HEK293 (cell line): Measurements from ENCODE around the gene HERC2.
A peak's percentile ranks its signal among the peaks of the same experiment; 100 is the strongest.

Source experiments
- CTCF ChIA-PET: fragments of 350-600 bp; formaldehyde crosslinking; extraction: SDS; loops from one replicate; lab custom pipeline; 2021; ENCODE audit warnings: antibody characterized with exemption; lab: Yijun Ruan, JAX
- POLR2A ChIA-PET: fragments of 300-600 bp; formaldehyde crosslinking; extraction: SDS; loops from one replicate; lab custom pipeline; 2020; ENCODE audit warnings: antibody characterized with exemption, inconsistent platforms; lab: Yijun Ruan, JAX
- H3K27ac ChIP-seq: fragments of 200-500 bp; sonication (Bioruptor generic); 2 replicates; pipeline ENCODE4 v1.5.1; 2014; ENCODE audit warnings: low read depth, low read length, control low read depth, inconsistent platforms; ENCODE audit errors: extremely low read depth
- H3K36me3 ChIP-seq, 2 experiments: fragments of 200-500 bp in 1 of 2; sonication (Bioruptor generic) in 1 of 2; 1 replicate in 1 of 2; 2 replicates in 1 of 2; pipeline ENCODE4 v1.5.1; 2014 to 2017; ENCODE audit warnings: inconsistent platforms in 2 of 2, low read length in 2 of 2; ENCODE audit not compliant: control insufficient read depth in 2 of 2, insufficient read depth in 1 of 2
- H3K4me1 ChIP-seq: fragments of 200-500 bp; sonication (Bioruptor generic); 2 replicates; pipeline ENCODE4 v1.5.1; 2014; ENCODE audit warnings: mild to moderate bottlenecking, low read length, inconsistent platforms; ENCODE audit not compliant: control insufficient read depth, insufficient read depth
- H3K4me3 ChIP-seq: 2 replicates; pipeline ENCODE4 v1.5.1; 2011; ENCODE audit warnings: low read depth, mild to moderate bottlenecking, control low read depth, low read length, moderate library complexity
- H3K9me3 ChIP-seq: fragments of 200-500 bp; sonication (Bioruptor generic); 2 replicates; pipeline ENCODE4 v1.5.1; 2014; ENCODE audit warnings: low read depth, low read length, inconsistent platforms; ENCODE audit not compliant: control insufficient read depth, insufficient read depth
- EGR2 ChIP-seq: fragments of 450-650 bp; formaldehyde crosslinking; IDR thresholded peaks from 2 replicates; pipeline ENCODE4 v1.5.1; 2016; ENCODE audit warnings: low read depth, missing biosample characterization, missing genetic modification characterization
- GLI2 ChIP-seq: fragments of 450-650 bp; formaldehyde crosslinking; IDR thresholded peaks from 2 replicates; pipeline ENCODE4; 2017; ENCODE audit warnings: missing biosample characterization, missing genetic modification characterization, low read depth, borderline replicate concordance
- GLIS1 ChIP-seq: fragments of 450-650 bp; formaldehyde crosslinking; IDR thresholded peaks from 2 replicates; pipeline ENCODE4 v1.5.1; 2016; ENCODE audit warnings: missing biosample characterization, missing genetic modification characterization
- GLIS2 ChIP-seq: fragments of 450-650 bp; formaldehyde crosslinking; IDR thresholded peaks from 2 replicates; pipeline ENCODE4 v1.5.1; 2016; ENCODE audit warnings: missing biosample characterization, missing genetic modification characterization
- KLF1 ChIP-seq: fragments of 450-650 bp; formaldehyde crosslinking; IDR thresholded peaks from 2 replicates; pipeline ENCODE4 v1.5.1; 2016; ENCODE audit warnings: missing biosample characterization, missing genetic modification characterization
- KLF8 ChIP-seq: fragments of 450-650 bp; formaldehyde crosslinking; IDR thresholded peaks from 2 replicates; pipeline ENCODE4 v1.5.1; 2016; ENCODE audit warnings: missing biosample characterization, missing genetic modification characterization
- KLF9 ChIP-seq: fragments of 450-650 bp; formaldehyde crosslinking; IDR thresholded peaks from 2 replicates; pipeline ENCODE4 v1.5.1; 2016; ENCODE audit warnings: missing biosample characterization, missing genetic modification characterization, low read depth
- MZF1 ChIP-seq: fragments of 450-650 bp; formaldehyde crosslinking; IDR thresholded peaks from 2 replicates; pipeline ENCODE4 v1.5.1; 2017; ENCODE audit warnings: missing biosample characterization, missing genetic modification characterization, borderline replicate concordance
- PRDM2 ChIP-seq: fragments of 450-650 bp; formaldehyde crosslinking; IDR thresholded peaks from 2 replicates; pipeline ENCODE4 v1.5.1; 2016; ENCODE audit warnings: missing biosample characterization, missing genetic modification characterization, borderline replicate concordance
- TCF7L2 ChIP-seq: IDR thresholded peaks from 2 replicates; pipeline ENCODE4 v1.6.1; 2011; ENCODE audit warnings: low read depth, mild to moderate bottlenecking, inconsistent platforms, low read length, moderate library complexity, borderline replicate concordance
- ZBTB17 ChIP-seq: fragments of 450-650 bp; formaldehyde crosslinking; IDR thresholded peaks from 2 replicates; pipeline ENCODE4 v1.5.1; 2016; ENCODE audit warnings: missing biosample characterization, missing genetic modification characterization
- ZBTB48 ChIP-seq: fragments of 450-650 bp; formaldehyde crosslinking; IDR thresholded peaks from 2 replicates; pipeline ENCODE4 v1.5.1; 2016; ENCODE audit warnings: missing biosample characterization, missing genetic modification characterization
- ZNF138 ChIP-seq: fragments of 450-650 bp; formaldehyde crosslinking; IDR thresholded peaks from 2 replicates; pipeline ENCODE4 v1.5.1; 2016; ENCODE audit warnings: missing biosample characterization, missing genetic modification characterization, borderline replicate concordance
- ZNF335 ChIP-seq: fragments of 450-650 bp; formaldehyde crosslinking; conservative IDR thresholded peaks from 2 replicates; pipeline ENCODE4 v1.5.1; 2016; ENCODE audit warnings: missing biosample characterization, missing genetic modification characterization
- ZNF423 ChIP-seq: fragments of 450-650 bp; formaldehyde crosslinking; IDR thresholded peaks from 2 replicates; pipeline ENCODE4 v1.5.1; 2016; ENCODE audit warnings: missing biosample characterization, missing genetic modification characterization
- ZNF600 ChIP-seq: fragments of 450-650 bp; formaldehyde crosslinking; IDR thresholded peaks from 2 replicates; pipeline ENCODE4 v1.5.1; 2016; ENCODE audit warnings: missing biosample characterization, missing genetic modification characterization
- ZNF777 ChIP-seq: fragments of 450-650 bp; formaldehyde crosslinking; IDR thresholded peaks from 2 replicates; pipeline ENCODE4 v1.5.1; 2017; ENCODE audit warnings: missing biosample characterization, missing genetic modification characterization, borderline replicate concordance
- TF ChIP-seq, protein P1 (sequence below): fragments of 450-650 bp; formaldehyde crosslinking; IDR thresholded peaks from 2 replicates; pipeline ENCODE4 v1.5.1; 2016; ENCODE audit warnings: missing biosample characterization, missing genetic modification characterization

Gene HERC2

DNA sequence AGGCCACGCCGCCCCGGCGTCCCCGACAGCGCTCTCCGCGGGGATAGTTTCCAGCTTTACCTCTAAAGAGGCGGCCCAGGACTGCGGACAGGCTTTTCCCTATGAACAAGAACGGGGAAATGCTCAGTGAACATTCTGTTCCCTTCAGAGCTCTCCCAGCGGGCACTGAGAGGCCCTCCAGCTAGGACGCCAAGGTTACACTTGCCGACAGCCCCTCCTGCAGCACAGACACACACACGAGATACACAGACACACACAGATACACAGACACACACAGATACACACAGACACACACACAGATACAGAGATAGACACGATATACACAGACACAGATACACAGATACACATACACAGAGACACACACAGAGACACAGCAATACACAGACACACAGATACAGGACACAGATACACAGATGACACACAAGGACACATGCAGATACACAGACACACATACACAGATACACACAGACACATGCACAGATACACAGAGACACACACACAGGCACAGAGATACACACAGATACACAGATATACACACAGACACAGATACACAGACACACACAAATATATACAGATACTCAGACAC lies 222.3 kb downstream of the HERC2 start (continued):
- TF ChIP-seq PRDM2 (tag by site-specific recombination): no peak
- TF ChIP-seq MZF1 (tag by site-specific recombination): no peak
- 0 out of 2 replicates have a peak, but pooled peaks have one; percentile 24 for TF ChIP-seq GLIS1 (tag by site-specific recombination)

DNA sequence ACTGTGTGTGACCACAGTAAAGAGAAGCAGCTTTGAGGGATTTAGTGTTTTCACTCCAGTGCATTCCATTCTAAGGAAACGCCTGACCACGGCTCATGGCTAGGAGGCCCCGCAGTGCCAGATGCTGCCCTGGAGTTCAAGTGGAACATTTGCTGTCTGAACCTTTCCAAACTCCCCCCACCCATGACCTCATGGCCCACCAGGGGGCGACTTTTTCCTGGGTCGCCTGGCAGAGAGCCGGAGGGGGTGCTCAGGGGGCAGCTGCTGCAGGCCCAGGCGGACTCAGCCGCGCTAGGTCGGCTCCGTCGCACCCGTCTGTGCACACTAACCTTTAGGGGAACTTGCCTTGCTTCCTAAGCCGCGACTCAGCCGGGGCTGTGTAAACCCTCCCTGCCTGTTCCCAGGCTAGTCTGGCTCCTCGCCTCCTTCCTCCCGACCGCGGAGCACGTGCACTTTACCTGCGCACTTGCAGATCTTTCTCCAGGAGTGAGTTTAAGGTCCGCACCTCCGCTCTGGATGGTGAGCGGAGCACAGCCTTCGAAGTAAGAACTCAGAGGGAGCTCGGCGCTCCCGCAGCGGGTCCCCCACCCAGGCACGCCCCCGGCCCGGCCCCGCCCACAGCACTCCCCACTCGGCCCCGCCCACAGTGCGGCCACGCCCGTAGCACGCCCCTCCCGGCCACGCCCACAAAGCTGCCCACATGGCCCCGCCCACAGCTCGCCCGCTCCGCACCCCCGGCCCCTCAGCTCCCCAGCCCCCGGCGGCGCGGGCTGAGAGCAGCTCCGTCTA lies 223.0 kb downstream of the HERC2 start, which contains the start of gene OCA2:
TSS of gene OCA2 (minus strand) at position 550 of the 789 bp plus-strand sequence. CDS start 17,441 bp downstream, outside the sequence.
- CTCF ChIA-PET: interaction anchor here (0.6 to 1.7 kb wide), 8 partner anchors 9 to 421 kb away, joined by 3 to 6 read pairs (median 4); no protein-coding TSS in a partner anchor
- H3K9me3 ChIP-seq: no peaks in the 10 kb centered on the region
- H3K27ac ChIP-seq: no peak within 1 kb of the TSS
- peak within 1 kb of the TSS; percentile 17 for H3K4me3 ChIP-seq
- peaks cover 3% of the 10 kb centered on the region; the same call in 1 of the 2 replicates for H3K4me1 ChIP-seq
- no peaks in the 10 kb centered on the region for H3K36me3 ChIP-seq
- POLR2A ChIA-PET: interaction anchor here (0.6 to 1.1 kb wide), 3 partner anchors 15 to 803 kb away, joined by 3 to 5 read pairs (median 3); no protein-coding TSS in a partner anchor
- TF ChIP-seq ZBTB48 (tag by site-specific recombination) (no peak), EGR2 (tag by site-specific recombination) (peak; percentile 35; the same call in 1 of the 2 replicates), GLI2 (tag by site-specific recombination) (no peak), PRDM2 (tag by site-specific recombination) (no peak), KLF9 (tag by site-specific recombination) (peak; percentile 91), TCF7L2 (no peak), ZNF777 (tag by site-specific recombination) (peak; percentile 84; the same call in 1 of the 2 replicates), KLF1 (peak; percentile 57; the same call in 1 of the 2 replicates), GLIS2 (tag by site-specific recombination) (peak; percentile 40), ZBTB17 (tag by site-specific recombination) (peak; percentile 75), ZNF335 (tag by site-specific recombination) (peak; percentile 47), ZNF600 (peak; percentile 65; the same call in 1 of the 2 replicates), ZNF423 (peak; percentile 45; the same call in 1 of the 2 replicates), ZNF138 (tag by site-specific recombination) (no peak), KLF8 (tag by site-specific recombination) (peak; percentile 69; the same call in 1 of the 2 replicates)
- TF ChIP-seq, protein P1, sequence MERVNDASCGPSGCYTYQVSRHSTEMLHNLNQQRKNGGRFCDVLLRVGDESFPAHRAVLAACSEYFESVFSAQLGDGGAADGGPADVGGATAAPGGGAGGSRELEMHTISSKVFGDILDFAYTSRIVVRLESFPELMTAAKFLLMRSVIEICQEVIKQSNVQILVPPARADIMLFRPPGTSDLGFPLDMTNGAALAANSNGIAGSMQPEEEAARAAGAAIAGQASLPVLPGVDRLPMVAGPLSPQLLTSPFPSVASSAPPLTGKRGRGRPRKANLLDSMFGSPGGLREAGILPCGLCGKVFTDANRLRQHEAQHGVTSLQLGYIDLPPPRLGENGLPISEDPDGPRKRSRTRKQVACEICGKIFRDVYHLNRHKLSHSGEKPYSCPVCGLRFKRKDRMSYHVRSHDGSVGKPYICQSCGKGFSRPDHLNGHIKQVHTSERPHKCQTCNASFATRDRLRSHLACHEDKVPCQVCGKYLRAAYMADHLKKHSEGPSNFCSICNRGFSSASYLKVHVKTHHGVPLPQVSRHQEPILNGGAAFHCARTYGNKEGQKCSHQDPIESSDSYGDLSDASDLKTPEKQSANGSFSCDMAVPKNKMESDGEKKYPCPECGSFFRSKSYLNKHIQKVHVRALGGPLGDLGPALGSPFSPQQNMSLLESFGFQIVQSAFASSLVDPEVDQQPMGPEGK (tag by site-specific recombination): 0 out of 2 replicates have a peak, but pooled peaks have one; percentile 29
